ENCODE measurements around the gene SPDYE4.

Gene SPDYE4

GRCh38 chr17:8741366-8741765 lies 17.0 kb downstream of the SPDYE4 start:
- no peak for DNase-seq (ENCODE audit: low read depth)

GRCh38 chr17:8740486-8740885 lies 17.9 kb downstream of the SPDYE4 start:
- DNase-seq (ENCODE audit: low read depth) = no peak

GRCh38 chr17:8739097-8739496 lies 19.2 kb downstream of the SPDYE4 start:
- no peak for DNase-seq (ENCODE audit: low read depth)

GRCh38 chr17:8736796-8737195 lies 21.6 kb downstream of the SPDYE4 start:
- no peak for DNase-seq (ENCODE audit: low read depth)

GRCh38 chr17:8736362-8736761 lies 22.0 kb downstream of the SPDYE4 start:
- no peak for DNase-seq (ENCODE audit: low read depth)

GRCh38 chr17:8735336-8735939 lies 22.9 kb downstream of the SPDYE4 start:
- no peak for DNase-seq (ENCODE audit: low read depth)

GRCh38 chr17:8734876-8735275 lies 23.5 kb downstream of the SPDYE4 start:
- DNase-seq (ENCODE audit: low read depth) = no peak

- no peak for DNase-seq (ENCODE audit: low read depth)
Observed at GRCh38 chr17:8732406-8733085, 25.8 kb downstream of the SPDYE4 start.

- no peak for DNase-seq (ENCODE audit: low read depth)
Observed at GRCh38 chr17:8729860-8730259, 28.5 kb downstream of the SPDYE4 start.

GRCh38 chr17:8729421-8729820 lies 28.9 kb downstream of the SPDYE4 start:
- DNase-seq (ENCODE audit: low read depth) = no peak

- no peak for DNase-seq (ENCODE audit: low read depth)
Observed at GRCh38 chr17:8728971-8729370, 29.4 kb downstream of the SPDYE4 start.

GRCh38 chr17:8728251-8728938 lies 30.0 kb downstream of the SPDYE4 start:
- DNase-seq (ENCODE audit: low read depth) = no peak

- DNase-seq (ENCODE audit: low read depth) = no peak
Observed at GRCh38 chr17:8726941-8727555, 31.3 kb downstream of the SPDYE4 start.

- DNase-seq (ENCODE audit: low read depth) = no peak
Observed at GRCh38 chr17:8725881-8726876, 32.2 kb downstream of the SPDYE4 start.

- DNase-seq (ENCODE audit: low read depth) = no peak
Observed at GRCh38 chr17:8724451-8724850, 33.9 kb downstream of the SPDYE4 start.

- DNase-seq (ENCODE audit: low read depth) = no peak
Observed at GRCh38 chr17:8720596-8720995, 37.8 kb downstream of the SPDYE4 start.

GRCh38 chr17:8719291-8720246 lies 38.8 kb downstream of the SPDYE4 start:
- DNase-seq (ENCODE audit: low read depth) = no peak

- DNase-seq (ENCODE audit: low read depth) = no peak
Observed at GRCh38 chr17:8718001-8718563, 40.3 kb downstream of the SPDYE4 start.

GRCh38 chr17:8713878-8714277 lies 44.5 kb downstream of the SPDYE4 start:
- no peak for DNase-seq (ENCODE audit: low read depth)

GRCh38 chr17:8713315-8713714 lies 45.0 kb downstream of the SPDYE4 start:
- no peak for DNase-seq (ENCODE audit: low read depth)

All from activated T-cell treated with anti-CD3 and anti-CD28 coated beads for 48 hours (primary cell).